Activated CD8-positive, alpha-beta memory T cell treated with anti-CD3 and anti-CD28 coated beads for 24 hours (primary cell): ENCODE measurements around the gene EBF3.

Experiments
- DNase-seq: peaks from one replicate; pipeline ENCODE4 v3.0.0-alpha.2; 2020

Gene EBF3

GRCh38 chr10:129849452-129849750, 114.7 kb downstream of the EBF3 start:
- no peak for DNase-seq

GRCh38 chr10:129848696-129849451, 115.2 kb downstream of the EBF3 start:
- DNase-seq: no peak

GRCh38 chr10:129847741-129848483, 116.2 kb downstream of the EBF3 start:
- no peak for DNase-seq

- no peak for DNase-seq
Measured at GRCh38 chr10:129846991-129847391, 117.1 kb downstream of the EBF3 start.

GRCh38 chr10:129845111-129845753, 118.8 kb downstream of the EBF3 start:
- DNase-seq: no peak

GRCh38 chr10:129844216-129844766, 119.8 kb downstream of the EBF3 start:
- no peak for DNase-seq

GRCh38 chr10:129843702-129844101, 120.4 kb downstream of the EBF3 start:
- no peak for DNase-seq

GRCh38 chr10:129843131-129843541, 120.9 kb downstream of the EBF3 start:
- DNase-seq: no peak

- DNase-seq: no peak
Measured at GRCh38 chr10:129842031-129842430, 122.0 kb downstream of the EBF3 start.

GRCh38 chr10:129841590-129841989, 122.5 kb downstream of the EBF3 start:
- no peak for DNase-seq

- no peak for DNase-seq
Measured at GRCh38 chr10:129841071-129841470, 123.0 kb downstream of the EBF3 start.

- DNase-seq: no peak
Measured at GRCh38 chr10:129840196-129840590, 123.9 kb downstream of the EBF3 start.

GRCh38 chr10:129839285-129840195, 124.5 kb downstream of the EBF3 start:
- no peak for DNase-seq

- DNase-seq: no peak
Measured at GRCh38 chr10:129838794-129839193, 125.3 kb downstream of the EBF3 start.

- no peak for DNase-seq
Measured at GRCh38 chr10:129837909-129838582, 126.0 kb downstream of the EBF3 start.

- no peak for DNase-seq
Measured at GRCh38 chr10:129836253-129836652, 127.8 kb downstream of the EBF3 start.

- no peak for DNase-seq
Measured at GRCh38 chr10:129833994-129834739, 129.9 kb downstream of the EBF3 start.

- DNase-seq: no peak
Measured at GRCh38 chr10:129833468-129833950, 130.6 kb downstream of the EBF3 start.

- no peak for DNase-seq
Measured at GRCh38 chr10:129832573-129833467, 131.3 kb downstream of the EBF3 start.

- DNase-seq: no peak
Measured at GRCh38 chr10:129831150-129831549, 132.9 kb downstream of the EBF3 start.
